Esophagus muscularis mucosa (tissue), 4 donors: ENCODE measurements around the gene CUX1.

Experiments
- CTCF ChIP-seq, 3 experiments: fragments of 200-600 bp in 2 of 3; fragments of 450-650 bp in 1 of 3; sonication (generic) in 2 of 3; IDR thresholded peaks; one replicate each; pipeline ENCODE4 v1.5.1; 2017 to 2019; ENCODE audit warnings: antibody characterized with exemption in 3 of 3, mild to moderate bottlenecking in 2 of 3, moderate library complexity in 1 of 3
- EP300 ChIP-seq: sonication (generic); formaldehyde crosslinking; IDR thresholded peaks from one replicate; pipeline ENCODE4 v1.6.1; 2017; ENCODE audit warnings: antibody characterized with exemption
- POLR2A ChIP-seq: fragments of 450-650 bp; IDR thresholded peaks from one replicate; pipeline ENCODE4 v1.6.1; 2017; ENCODE audit warnings: antibody characterized with exemption, moderate library complexity, mild to moderate bottlenecking, low read depth
- POLR2AphosphoS5 ChIP-seq, 2 donors: sonication (generic); formaldehyde crosslinking; IDR thresholded peaks; one replicate each; pipeline ENCODE4 v1.6.1; 2017; ENCODE audit warnings: antibody characterized with exemption in 2 of 2

DNA sequence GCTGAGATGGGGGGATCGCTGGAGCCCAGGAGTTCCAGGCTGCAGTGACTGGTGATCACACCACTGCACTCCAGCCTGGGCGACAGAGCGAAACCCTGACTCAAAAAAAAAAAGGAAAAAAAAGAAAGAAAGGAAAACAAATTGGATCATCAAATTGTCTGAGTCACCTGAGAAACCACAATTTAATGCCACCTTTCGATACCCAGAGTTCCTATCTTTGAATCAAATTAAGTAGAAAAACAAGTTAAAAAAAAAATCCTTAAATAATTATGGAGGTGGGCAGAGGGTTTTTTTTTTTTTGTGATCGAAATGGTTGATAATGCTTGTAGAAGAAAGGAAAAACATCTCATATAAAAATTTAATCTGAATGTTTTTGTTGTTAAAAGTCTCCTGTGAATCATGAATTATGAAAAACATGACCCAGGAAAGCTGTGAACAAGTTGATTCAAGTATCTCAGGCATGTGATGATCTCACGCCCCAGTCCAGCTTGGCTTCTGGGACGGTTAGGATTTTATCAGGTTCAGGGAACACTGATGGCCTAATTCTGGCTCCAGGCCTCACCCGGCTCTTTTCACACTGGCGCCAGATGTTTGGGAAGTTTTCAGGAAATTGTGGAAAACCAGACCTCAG is 25.3 kb upstream of the CUX1 start:
- TF ChIP-seq CTCF (IDR thresholded peaks at IDR 0.05) (no peak), POLR2A (no peak), EP300 (no peak), POLR2AphosphoS5 (IDR thresholded peaks at IDR 0.05) (no peak)
